ENCODE measurements around the gene UPF3A.
"Not testable (repeated sequence)": the region's sequence is repeated elsewhere in the genome, so short reads cannot be mapped to it uniquely, and the experiment has no call there.

Gene UPF3A

DNA sequence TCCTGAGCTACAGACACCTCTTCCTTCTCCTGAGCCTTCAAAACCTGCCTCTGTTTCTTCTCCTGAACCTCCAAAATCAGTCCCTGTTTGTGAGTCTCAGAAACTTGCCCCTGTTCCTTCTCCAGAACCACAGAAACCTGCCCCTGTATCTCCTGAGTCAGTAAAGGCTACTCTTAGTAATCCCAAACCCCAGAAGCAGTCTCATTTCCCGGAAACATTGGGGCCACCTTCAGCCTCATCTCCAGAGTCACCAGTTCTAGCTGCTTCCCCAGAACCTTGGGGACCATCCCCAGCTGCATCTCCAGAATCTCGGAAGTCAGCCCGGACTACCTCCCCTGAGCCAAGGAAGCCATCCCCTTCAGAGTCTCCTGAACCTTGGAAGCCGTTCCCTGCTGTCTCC, 42.9 kb downstream of the UPF3A start:
- in situ Hi-C loops (cut with HindIII; ENCODE audit: low sequenced_read_pairs): no loop called here
- DNase-seq (ENCODE audit: low read depth, low spot score): no peak
- H3K4me3 ChIP-seq (ENCODE audit: low read depth, low read length): no peak overlapping the region
- no peak for TF ChIP-seq CTCF (IDR thresholded peaks at IDR 0.05; ENCODE audit: low read depth, low read length)

DNA sequence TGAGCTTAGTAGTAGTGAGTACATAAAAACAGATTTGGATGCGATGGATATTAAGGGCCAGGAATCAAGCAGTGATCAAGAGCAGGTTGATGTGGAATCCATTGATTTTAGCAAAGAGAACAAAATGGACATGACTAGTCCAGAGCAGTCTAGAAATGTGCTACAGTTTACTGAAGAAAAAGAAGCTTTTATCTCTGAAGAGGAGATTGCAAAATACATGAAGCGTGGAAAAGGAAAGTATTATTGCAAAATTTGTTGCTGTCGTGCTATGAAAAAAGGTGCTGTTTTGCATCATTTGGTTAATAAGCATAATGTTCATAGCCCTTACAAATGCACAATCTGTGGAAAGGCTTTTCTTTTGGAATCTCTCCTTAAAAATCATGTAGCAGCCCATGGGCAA, 44.3 kb downstream of the UPF3A start:
- DNase-seq (ENCODE audit: low read depth, low spot score): no peak
- no peak overlapping the region for H3K4me3 ChIP-seq (ENCODE audit: low read depth, low read length)
- TF ChIP-seq CTCF (IDR thresholded peaks at IDR 0.05; ENCODE audit: low read depth, low read length): no peak
- in situ Hi-C loops (cut with HindIII; ENCODE audit: low sequenced_read_pairs): no loop called here

- in situ Hi-C loops (cut with HindIII; ENCODE audit: low sequenced_read_pairs): no loop called here
- no peak for DNase-seq (ENCODE audit: low read depth, low spot score)
- TF ChIP-seq CTCF (IDR thresholded peaks at IDR 0.05; ENCODE audit: low read depth, low read length): no peak
- no peak overlapping the region for H3K4me3 ChIP-seq (ENCODE audit: low read depth, low read length)
These were observed 46.6 kb downstream of the UPF3A start for GRCh38 chr13:114328034-114328433.

- DNase-seq (ENCODE audit: low read depth, low spot score): no peak
- in situ Hi-C loops (cut with HindIII; ENCODE audit: low sequenced_read_pairs): no loop called here
- no peak for TF ChIP-seq CTCF (IDR thresholded peaks at IDR 0.05; ENCODE audit: low read depth, low read length)
- H3K4me3 ChIP-seq (ENCODE audit: low read depth, low read length): no peak overlapping the region
These were observed 47.2 kb downstream of the UPF3A start for GRCh38 chr13:114328595-114328994.

- no peak for DNase-seq (ENCODE audit: low read depth, low spot score)
- in situ Hi-C loops (cut with HindIII; ENCODE audit: low sequenced_read_pairs): no loop called here
- no peak for TF ChIP-seq CTCF (IDR thresholded peaks at IDR 0.05; ENCODE audit: low read depth, low read length)
- no peak overlapping the region for H3K4me3 ChIP-seq (ENCODE audit: low read depth, low read length)
These were observed 48.7 kb downstream of the UPF3A start for GRCh38 chr13:114330086-114330485.

DNA sequence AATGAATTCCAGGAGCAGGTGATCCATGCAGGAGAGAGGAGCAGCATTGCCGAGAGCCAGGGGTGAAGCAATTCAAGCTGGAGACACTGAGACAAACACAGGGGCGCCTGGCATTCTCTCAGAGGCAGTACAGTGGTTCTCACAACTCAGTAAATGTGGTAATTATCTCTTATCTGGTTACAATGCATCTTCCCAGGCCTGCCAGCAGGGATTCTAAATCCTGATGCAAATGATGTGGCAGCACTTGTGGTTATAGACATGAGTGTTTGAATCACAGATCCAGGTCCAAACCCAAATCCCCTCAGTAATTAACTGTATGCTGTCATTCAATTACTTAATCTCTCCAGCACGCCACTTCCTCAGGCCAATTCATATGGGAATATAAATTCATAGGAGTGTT, 52.5 kb downstream of the UPF3A start:
- DNase-seq (ENCODE audit: low read depth, low spot score); H3K4me3 ChIP-seq (ENCODE audit: low read depth, low read length); in situ Hi-C loops (cut with HindIII; ENCODE audit: low sequenced_read_pairs): not testable (repeated sequence)

DNA sequence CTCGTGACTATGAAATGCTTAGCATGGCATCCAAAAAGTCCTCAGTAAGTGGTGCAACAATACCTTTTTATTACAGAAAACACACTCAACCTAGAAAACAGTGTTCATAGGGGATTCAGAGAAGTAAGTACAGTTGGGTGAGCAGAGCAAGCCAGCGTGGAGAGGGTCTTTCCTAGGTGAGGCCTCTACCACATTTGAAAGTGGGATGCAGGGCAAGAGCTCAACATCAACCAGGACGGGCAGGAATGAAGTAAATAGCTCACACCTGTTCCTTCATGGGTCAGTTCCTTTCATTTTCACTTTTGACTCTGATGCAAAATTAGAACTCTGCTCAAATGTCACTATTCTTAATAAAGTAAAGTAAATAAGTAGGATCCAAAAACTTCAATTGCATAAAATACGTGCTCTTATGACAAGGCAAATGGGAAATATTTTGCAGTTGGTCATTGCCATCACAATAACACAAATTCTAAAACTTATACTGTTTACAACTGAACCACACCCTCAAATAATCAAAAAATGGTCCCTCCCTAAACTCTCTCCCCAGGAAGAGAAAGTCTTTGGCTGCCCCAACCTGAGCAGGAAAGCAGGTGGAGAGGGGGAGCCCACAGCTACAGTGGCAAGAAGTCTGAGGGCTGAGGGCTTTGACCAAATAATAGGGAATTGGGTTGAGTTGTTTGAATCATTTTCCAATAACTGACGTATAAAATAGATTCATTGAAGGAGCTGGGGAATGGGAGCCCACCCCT, 53.1 kb downstream of the UPF3A start:
- no peak for TF ChIP-seq CTCF (IDR thresholded peaks at IDR 0.05; ENCODE audit: low read depth, low read length)
- H3K4me3 ChIP-seq (ENCODE audit: low read depth, low read length): no peak overlapping the region
- in situ Hi-C loops (cut with HindIII; ENCODE audit: low sequenced_read_pairs): no loop called here
- DNase-seq (ENCODE audit: low read depth, low spot score): no peak

- in situ Hi-C loops (cut with HindIII; ENCODE audit: low sequenced_read_pairs); DNase-seq (ENCODE audit: low read depth, low spot score); H3K4me3 ChIP-seq (ENCODE audit: low read depth, low read length): not testable (repeated sequence)
These were observed 55.1 kb downstream of the UPF3A start for GRCh38 chr13:114336457-114336856.
